ENCODE measurements around the gene HTT. TPM values are rescaled to one million over a fixed set of nuclear protein-coding genes. Genes with fewer than 3 reads are reported as not detected.

The HTT gene
- total RNA-seq, 1 donor from 2014 or later: 32.5 TPM

DNA sequence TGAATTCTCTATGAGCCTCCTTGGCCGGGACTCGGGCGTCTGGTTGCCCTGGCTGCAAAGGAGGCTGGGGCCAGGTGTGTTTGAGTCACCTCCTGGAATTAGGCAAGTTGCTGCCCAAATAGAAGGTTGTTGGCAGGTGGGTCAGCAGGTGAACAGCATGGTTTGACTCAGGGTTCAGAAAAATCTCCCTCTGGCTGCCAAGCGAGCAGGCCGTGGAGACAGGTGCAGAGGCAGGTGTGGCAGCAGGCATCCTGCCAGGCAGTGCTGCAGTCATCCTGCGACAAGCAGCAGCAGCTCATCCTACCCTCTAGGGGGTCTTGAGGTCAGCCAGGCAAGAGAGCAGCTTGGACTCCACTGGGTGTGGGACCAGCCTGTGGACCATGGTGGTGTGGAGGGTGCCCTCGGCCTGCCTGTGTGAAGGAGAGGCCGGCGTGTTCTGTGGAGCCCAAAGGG, 182.6 kb downstream of the HTT start:
- H3K4me3 ChIP-seq (ENCODE audit: low read depth, low read length): no peak overlapping the region
- DNase-seq (ENCODE audit: low read depth): no peak
- TF ChIP-seq, protein P1, sequence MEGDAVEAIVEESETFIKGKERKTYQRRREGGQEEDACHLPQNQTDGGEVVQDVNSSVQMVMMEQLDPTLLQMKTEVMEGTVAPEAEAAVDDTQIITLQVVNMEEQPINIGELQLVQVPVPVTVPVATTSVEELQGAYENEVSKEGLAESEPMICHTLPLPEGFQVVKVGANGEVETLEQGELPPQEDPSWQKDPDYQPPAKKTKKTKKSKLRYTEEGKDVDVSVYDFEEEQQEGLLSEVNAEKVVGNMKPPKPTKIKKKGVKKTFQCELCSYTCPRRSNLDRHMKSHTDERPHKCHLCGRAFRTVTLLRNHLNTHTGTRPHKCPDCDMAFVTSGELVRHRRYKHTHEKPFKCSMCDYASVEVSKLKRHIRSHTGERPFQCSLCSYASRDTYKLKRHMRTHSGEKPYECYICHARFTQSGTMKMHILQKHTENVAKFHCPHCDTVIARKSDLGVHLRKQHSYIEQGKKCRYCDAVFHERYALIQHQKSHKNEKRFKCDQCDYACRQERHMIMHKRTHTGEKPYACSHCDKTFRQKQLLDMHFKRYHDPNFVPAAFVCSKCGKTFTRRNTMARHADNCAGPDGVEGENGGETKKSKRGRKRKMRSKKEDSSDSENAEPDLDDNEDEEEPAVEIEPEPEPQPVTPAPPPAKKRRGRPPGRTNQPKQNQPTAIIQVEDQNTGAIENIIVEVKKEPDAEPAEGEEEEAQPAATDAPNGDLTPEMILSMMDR (conservative IDR thresholded peaks at IDR 0.05; ENCODE audit: low read depth, low read length): no peak

DNA sequence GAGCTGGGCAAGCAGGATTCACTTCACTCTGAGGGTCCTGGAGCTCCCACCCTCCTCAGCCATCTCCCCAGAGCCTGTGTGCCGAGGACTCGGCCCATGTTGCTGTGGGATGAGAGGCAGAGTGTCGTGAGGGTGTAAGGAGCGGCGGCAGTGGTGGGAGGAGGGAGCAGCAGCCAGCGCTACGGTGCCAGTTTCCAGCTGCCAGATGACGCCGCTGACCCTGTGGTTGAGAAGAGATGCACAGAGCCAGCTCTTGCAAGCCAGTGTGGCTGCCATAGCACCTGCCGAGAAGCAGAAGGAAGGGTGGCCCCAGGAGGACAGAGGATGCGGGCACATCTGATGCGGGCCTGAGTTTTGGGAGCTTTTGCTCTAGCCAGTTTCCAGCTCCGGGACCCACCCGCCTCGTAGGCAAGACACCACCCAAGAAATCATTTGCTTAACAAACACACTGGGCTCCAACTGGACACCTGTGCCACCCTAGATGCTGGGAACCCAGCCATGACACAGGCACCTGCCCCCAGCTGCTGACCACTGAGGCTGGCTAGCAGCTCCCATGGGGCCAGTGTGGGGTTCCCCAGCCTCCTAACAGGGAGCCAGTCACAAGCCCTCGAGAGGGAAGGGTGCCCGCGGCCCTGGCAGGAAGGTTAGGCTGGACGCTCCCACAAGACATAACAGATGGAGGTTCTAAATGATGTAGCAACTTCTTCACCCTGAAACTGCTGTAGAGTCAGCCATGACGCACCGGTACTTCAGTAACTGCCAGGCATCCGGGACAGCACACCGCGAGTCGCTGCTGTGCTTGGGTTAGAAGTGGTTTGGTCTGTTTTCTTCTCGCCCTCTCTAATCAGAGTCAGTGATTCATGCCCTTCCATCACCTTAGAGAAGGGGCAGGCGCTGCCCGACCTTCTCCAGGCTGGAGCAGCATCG, 183.3 kb downstream of the HTT start:
- no peak for DNase-seq (ENCODE audit: low read depth)
- H3K4me3 ChIP-seq (ENCODE audit: low read depth, low read length): no peak overlapping the region
- TF ChIP-seq, protein P1 (conservative IDR thresholded peaks at IDR 0.05; ENCODE audit: low read depth, low read length): no peak

DNA sequence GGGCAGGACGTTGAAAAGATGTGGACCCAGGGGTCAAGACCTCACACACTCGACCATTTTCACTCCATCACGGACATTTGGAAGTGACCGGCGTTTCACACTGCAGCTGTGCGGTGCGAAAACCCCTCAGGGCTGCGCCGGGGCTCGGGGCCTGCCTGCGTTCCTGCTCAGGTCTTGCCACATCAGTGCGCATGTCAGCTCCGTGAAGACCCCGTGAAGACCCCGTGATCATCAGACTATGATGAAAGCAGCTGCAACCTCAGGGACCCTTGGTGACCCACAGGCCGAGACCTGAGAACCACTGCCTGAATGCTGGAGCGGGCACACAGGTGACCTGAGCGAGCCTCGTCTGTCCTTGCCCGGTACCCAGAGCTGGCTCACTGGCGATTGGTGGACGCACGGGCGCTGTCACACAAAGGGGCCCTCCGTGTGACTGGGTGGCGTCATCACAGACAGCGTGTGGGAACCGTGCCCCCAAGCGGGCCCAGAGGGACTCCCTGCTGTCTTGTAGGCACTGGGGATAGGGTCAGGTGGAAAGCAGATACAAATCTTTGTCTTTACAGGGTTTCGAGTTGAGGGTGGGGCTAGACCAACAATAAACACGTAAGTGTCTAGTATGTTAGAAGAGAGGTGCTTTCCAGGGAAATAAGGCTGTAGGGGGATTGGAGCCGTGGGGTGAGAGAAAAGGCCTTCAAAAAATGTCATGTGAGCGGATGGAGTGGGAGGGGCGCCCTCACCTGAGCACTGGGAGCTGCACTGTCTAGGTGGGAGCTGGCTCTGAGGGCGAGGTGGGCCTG, 187.1 kb downstream of the HTT start:
- H3K4me3 ChIP-seq (ENCODE audit: low read depth, low read length): no peak overlapping the region
- TF ChIP-seq, protein P1 (conservative IDR thresholded peaks at IDR 0.05; ENCODE audit: low read depth, low read length): no peak
- no peak for DNase-seq (ENCODE audit: low read depth)

DNA sequence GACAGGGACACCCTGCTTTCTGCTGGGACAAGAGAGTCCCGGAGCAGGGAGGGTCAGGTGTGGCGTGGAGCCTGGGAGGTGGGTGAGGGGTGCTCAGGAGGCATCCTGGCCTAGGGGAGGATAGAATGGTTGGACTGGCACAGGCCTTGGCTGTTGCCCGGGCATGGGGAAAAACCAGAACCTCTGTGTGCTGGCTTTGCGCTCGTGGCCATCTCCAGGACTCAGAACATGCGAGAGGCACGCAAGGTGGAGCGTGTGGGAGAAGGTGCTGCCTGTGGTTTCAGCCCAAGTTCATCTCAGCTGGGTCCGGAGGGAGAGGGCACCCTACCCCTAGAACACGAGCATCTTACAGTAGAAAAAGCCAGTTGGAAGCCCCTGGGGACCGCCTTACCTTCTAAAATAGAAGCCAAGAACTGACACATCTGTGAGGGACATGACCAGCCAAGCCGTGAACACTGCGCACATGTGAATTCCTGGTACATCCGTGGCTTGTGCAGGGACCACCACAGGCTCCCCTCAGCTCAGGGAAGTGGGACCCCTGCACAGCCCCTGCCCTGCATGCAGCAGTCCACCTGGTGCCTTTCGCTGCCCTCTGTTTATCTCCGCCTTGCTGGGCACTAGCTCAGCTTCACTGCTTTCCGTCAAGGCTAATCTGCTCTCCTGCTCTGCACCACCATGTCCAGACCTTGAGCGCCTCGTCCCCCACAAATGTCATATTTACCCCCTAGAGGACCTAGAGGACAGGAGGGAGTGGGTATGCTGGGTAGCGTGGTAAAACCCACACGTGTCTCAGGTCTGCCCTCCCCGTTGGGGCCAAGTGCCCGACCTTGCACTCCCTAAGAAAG, 187.9 kb downstream of the HTT start:
- TF ChIP-seq, protein P1 (conservative IDR thresholded peaks at IDR 0.05; ENCODE audit: low read depth, low read length): no peak
- no peak overlapping the region for H3K4me3 ChIP-seq (ENCODE audit: low read depth, low read length)
- no peak for DNase-seq (ENCODE audit: low read depth)

DNA sequence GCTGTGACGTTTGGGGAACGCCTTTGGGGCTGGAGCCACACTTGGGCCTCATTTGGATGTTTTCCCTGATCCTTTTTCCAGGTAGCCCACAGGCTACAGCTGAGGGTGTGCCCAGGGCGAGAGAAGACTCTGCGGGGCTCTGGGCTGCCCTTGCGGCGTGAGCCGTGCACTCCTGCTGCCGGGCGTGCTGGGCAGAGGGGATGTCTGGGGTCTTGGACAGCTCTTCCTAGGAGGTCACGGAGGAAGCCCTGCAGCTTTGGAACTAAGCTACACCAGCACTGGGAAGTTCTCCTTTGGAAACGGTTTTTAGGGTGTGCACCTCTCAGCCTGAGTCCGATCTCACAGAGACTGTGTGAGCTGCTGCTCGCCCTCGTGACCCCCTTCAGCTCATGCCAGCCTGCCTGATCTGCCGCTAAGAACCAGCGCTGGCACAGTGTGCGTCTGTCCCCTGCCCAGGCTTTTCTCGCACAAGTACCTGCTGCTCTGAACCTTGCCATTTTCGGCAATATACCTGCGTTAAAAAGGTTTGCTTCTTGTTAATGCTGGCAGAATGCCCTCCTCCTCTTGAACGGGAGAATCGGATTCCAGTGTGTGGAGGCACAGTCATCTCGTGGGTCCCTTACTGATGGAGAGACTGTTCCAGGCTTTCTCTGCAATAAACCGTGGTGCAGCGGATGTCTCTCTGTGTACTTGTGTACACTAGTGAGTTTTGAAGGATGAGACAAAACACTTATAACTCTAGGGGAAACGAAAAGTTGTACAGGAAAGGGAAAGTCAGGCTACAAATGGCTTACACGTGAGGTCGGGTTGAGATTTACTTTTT, 188.8 kb downstream of the HTT start:
- no peak for DNase-seq (ENCODE audit: low read depth)
- TF ChIP-seq, protein P1 (conservative IDR thresholded peaks at IDR 0.05; ENCODE audit: low read depth, low read length): no peak
- H3K4me3 ChIP-seq (ENCODE audit: low read depth, low read length): no peak overlapping the region

DNA sequence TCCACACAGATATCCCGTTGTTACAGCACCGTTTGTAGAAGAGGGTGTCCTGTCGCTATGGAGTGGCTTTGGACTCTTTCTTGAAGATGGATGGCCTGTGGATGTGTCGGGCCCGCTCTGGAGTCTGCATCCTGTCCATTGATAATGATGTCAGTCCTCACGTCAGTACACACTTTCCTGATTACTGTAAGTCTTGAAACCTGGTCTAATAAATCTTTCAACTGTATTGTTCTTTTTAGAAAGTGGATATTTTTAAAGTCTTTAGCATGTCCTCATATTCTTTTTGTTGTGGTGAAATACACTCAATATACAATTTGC, 189.4 kb downstream of the HTT start:
- no peak overlapping the region for H3K4me3 ChIP-seq (ENCODE audit: low read depth, low read length)
- TF ChIP-seq, protein P1 (conservative IDR thresholded peaks at IDR 0.05; ENCODE audit: low read depth, low read length): no peak
- no peak for DNase-seq (ENCODE audit: low read depth)

Data from epithelial cell of proximal tubule (primary cell).